ENCODE data around the gene ZNF48.
A peak's percentile ranks its signal among the peaks of the same experiment; 100 is the strongest.

The ZNF48 gene

GRCh38 chr16:30381291-30382041 lies 13.8 kb upstream of the ZNF48 start:
- H2BK5ac ChIP-seq (ENCODE audit: low read length), result no peak overlapping the region
- no CpG with 5 or more reads among the region's 13 CpGs for WGBS (ENCODE audit: extremely low coverage, insufficient coverage, low lambda C conversion rate)
- no peak overlapping the region for H2AK5ac ChIP-seq (ENCODE audit: low read length)

GRCh38 chr16:30382111-30382881 lies 12.9 kb upstream of the ZNF48 start, which contains the start of gene SEPTIN1:
Gene SEPTIN1 (minus strand): TSS chr16:30382561. CDS start chr16:30382542, 19 bp downstream.
- no peaks in the 10 kb centered on the region for H3K36me3 ChIP-seq (ENCODE audit: control insufficient read depth, insufficient read depth, low read length)
- no peak within 1 kb of the TSS for H3K27ac ChIP-seq (ENCODE audit: low read depth, low read length)
- no peak within 1 kb of the TSS for H2BK15ac ChIP-seq (replicated peaks; ENCODE audit: low read depth)
- H2BK5ac ChIP-seq (ENCODE audit: low read length), result no peak within 1 kb of the TSS
- H3K56ac ChIP-seq (ENCODE audit: low read length), result peak within 1 kb of the TSS; percentile 25
- no peak within 1 kb of the TSS for H3K18ac ChIP-seq (ENCODE audit: low read length)
- no peak within 1 kb of the TSS for H4K5ac ChIP-seq (ENCODE audit: low read length)
- H4K8ac ChIP-seq (ENCODE audit: low read depth, low read length), result no peak within 1 kb of the TSS
- H3K4me1 ChIP-seq (ENCODE audit: control insufficient read depth, low read depth, low read length), result peaks cover 1% of the 10 kb centered on the region
- DNase-seq, result no peak
- no peak within 1 kb of the TSS for H3K23ac ChIP-seq (ENCODE audit: low read length)
- H3K79me2 ChIP-seq (ENCODE audit: control insufficient read depth, insufficient read depth, low read length), result no peaks in the 10 kb centered on the region
- no peak within 1 kb of the TSS for H3K4me2 ChIP-seq (ENCODE audit: low read length)
- no peaks in the 10 kb centered on the region for H3K79me1 ChIP-seq (ENCODE audit: low read length)
- no peaks in the 10 kb centered on the region for H3K27me3 ChIP-seq (ENCODE audit: insufficient read depth, low read length, poor library complexity)
- H3K4ac ChIP-seq (ENCODE audit: low read depth, low read length), result no peak within 1 kb of the TSS
- no CpG with 5 or more reads among the region's 12 CpGs for WGBS (ENCODE audit: extremely low coverage, insufficient coverage, low lambda C conversion rate)
- no peak within 1 kb of the TSS for H3K9ac ChIP-seq (ENCODE audit: low read length)
- no peak within 1 kb of the TSS for H2BK120ac ChIP-seq (ENCODE audit: low read depth, low read length)
- H3K4me3 ChIP-seq (ENCODE audit: low read length), result no peak within 1 kb of the TSS
- H2AK5ac ChIP-seq (ENCODE audit: low read length), result no peak within 1 kb of the TSS

More at GRCh38 chr16:30381291-30382041, 13.8 kb upstream of the ZNF48 start:
- Histone ChIP-seq H3K4me1 (ENCODE audit: control insufficient read depth, low read depth, low read length) (peaks cover 3% of the 10 kb centered on the region), H4K5ac (ENCODE audit: low read length) (no peak overlapping the region), H3K9ac (ENCODE audit: low read length) (no peak overlapping the region), H3K27ac (ENCODE audit: low read depth, low read length) (no peak overlapping the region), H2BK120ac (ENCODE audit: low read depth, low read length) (no peak overlapping the region), H3K56ac (ENCODE audit: low read length) (peak overlapping the region; percentile 25), H3K23ac (ENCODE audit: low read length) (no peak overlapping the region), H4K8ac (ENCODE audit: low read depth, low read length) (no peak overlapping the region), H3K79me2 (ENCODE audit: control insufficient read depth, insufficient read depth, low read length) (no peaks in the 10 kb centered on the region), H2BK15ac (replicated peaks; ENCODE audit: low read depth) (no peak overlapping the region), H3K4ac (ENCODE audit: low read depth, low read length) (no peak overlapping the region), H3K27me3 (ENCODE audit: insufficient read depth, low read length, poor library complexity) (no peaks in the 10 kb centered on the region), H3K4me3 (ENCODE audit: low read length) (no peak overlapping the region), H3K79me1 (ENCODE audit: low read length) (no peaks in the 10 kb centered on the region), H3K4me2 (ENCODE audit: low read length) (no peak overlapping the region), H3K36me3 (ENCODE audit: control insufficient read depth, insufficient read depth, low read length) (no peaks in the 10 kb centered on the region), H3K18ac (ENCODE audit: low read length) (no peak overlapping the region)
- DNase-seq, result no peak

GRCh38 chr16:30383521-30383920 lies 11.7 kb upstream of the ZNF48 start:
- no peak overlapping the region for H2BK120ac ChIP-seq (ENCODE audit: low read depth, low read length)
- no peak for DNase-seq
- no peaks in the 10 kb centered on the region for H3K79me2 ChIP-seq (ENCODE audit: control insufficient read depth, insufficient read depth, low read length)
- no peak overlapping the region for H4K8ac ChIP-seq (ENCODE audit: low read depth, low read length)
- no peak overlapping the region for H3K23ac ChIP-seq (ENCODE audit: low read length)
- H3K4me2 ChIP-seq (ENCODE audit: low read length), result no peak overlapping the region
- no peaks in the 10 kb centered on the region for H3K79me1 ChIP-seq (ENCODE audit: low read length)
- no peak overlapping the region for H3K18ac ChIP-seq (ENCODE audit: low read length)
- no peak overlapping the region for H3K4ac ChIP-seq (ENCODE audit: low read depth, low read length)
- no peak overlapping the region for H3K4me3 ChIP-seq (ENCODE audit: low read length)
- H3K27me3 ChIP-seq (ENCODE audit: insufficient read depth, low read length, poor library complexity), result no peaks in the 10 kb centered on the region
- WGBS (ENCODE audit: extremely low coverage, insufficient coverage, low lambda C conversion rate), result no CpG with 5 or more reads among the region's 2 CpGs
- no peak overlapping the region for H2BK5ac ChIP-seq (ENCODE audit: low read length)
- H3K56ac ChIP-seq (ENCODE audit: low read length), result no peak overlapping the region
- H3K4me1 ChIP-seq (ENCODE audit: control insufficient read depth, low read depth, low read length), result no peaks in the 10 kb centered on the region
- H4K5ac ChIP-seq (ENCODE audit: low read length), result no peak overlapping the region
- no peak overlapping the region for H2BK15ac ChIP-seq (replicated peaks; ENCODE audit: low read depth)
- no peak overlapping the region for H3K9ac ChIP-seq (ENCODE audit: low read length)
- no peaks in the 10 kb centered on the region for H3K36me3 ChIP-seq (ENCODE audit: control insufficient read depth, insufficient read depth, low read length)
- no peak overlapping the region for H3K27ac ChIP-seq (ENCODE audit: low read depth, low read length)
- H2AK5ac ChIP-seq (ENCODE audit: low read length), result no peak overlapping the region

DNA sequence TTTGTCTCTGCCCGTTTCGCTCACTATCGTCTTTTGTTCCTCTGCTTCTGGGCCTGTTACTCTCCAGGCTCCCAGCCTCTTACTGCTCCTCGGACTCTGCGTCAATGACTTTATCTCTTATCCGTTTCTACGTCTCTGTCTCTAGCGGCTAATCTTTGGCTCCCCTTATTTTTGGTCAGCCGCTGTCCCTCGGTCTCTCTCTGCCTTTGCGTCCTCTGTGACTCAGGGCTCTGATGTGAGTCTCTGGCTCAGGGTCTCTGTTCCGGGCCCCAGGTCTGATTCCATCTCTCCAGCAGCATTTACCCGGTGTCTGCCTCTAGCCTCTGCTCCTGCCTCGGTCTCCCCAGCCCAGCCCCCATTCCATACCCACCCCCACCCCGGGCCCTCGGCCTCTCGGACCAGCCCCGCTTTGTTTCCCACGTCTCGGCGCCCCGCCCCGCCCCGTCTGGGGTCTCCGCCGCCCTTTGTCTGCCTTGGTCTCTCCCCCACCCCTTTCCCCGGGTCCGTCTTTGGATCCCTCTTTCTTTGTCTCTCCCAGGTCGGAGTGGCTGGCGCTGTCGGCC lies 547 bp upstream of the ZNF48 start:
- peak overlapping the region; percentile 84 for H3K4ac ChIP-seq (ENCODE audit: low read depth, low read length)
- peak overlapping the region; percentile 85 for H3K18ac ChIP-seq (ENCODE audit: low read length)
- WGBS (ENCODE audit: extremely low coverage, insufficient coverage, low lambda C conversion rate), result no CpG with 5 or more reads among the region's 31 CpGs
- H3K79me1 ChIP-seq (ENCODE audit: low read length), result peaks cover 7% of the 10 kb centered on the region
- H4K8ac ChIP-seq (ENCODE audit: low read depth, low read length), result peak overlapping the region; percentile 91
- H2BK15ac ChIP-seq (replicated peaks; ENCODE audit: low read depth), result no peak overlapping the region
- H3K9ac ChIP-seq (ENCODE audit: low read length), result peak overlapping the region; percentile 96
- peak overlapping the region; percentile 17 for H4K5ac ChIP-seq (ENCODE audit: low read length)
- H3K27ac ChIP-seq (ENCODE audit: low read depth, low read length), result peak overlapping the region; percentile 98
- H3K23ac ChIP-seq (ENCODE audit: low read length), result peak overlapping the region; percentile 32
- no peaks in the 10 kb centered on the region for H3K36me3 ChIP-seq (ENCODE audit: control insufficient read depth, insufficient read depth, low read length)
- peak overlapping the region; percentile 87 for H3K4me2 ChIP-seq (ENCODE audit: low read length)
- no peaks in the 10 kb centered on the region for H3K27me3 ChIP-seq (ENCODE audit: insufficient read depth, low read length, poor library complexity)
- H2AK5ac ChIP-seq (ENCODE audit: low read length), result peak overlapping the region; percentile 62
- H2BK5ac ChIP-seq (ENCODE audit: low read length), result peak overlapping the region; percentile 87
- H3K79me2 ChIP-seq (ENCODE audit: control insufficient read depth, insufficient read depth, low read length), result peaks cover 20% of the 10 kb centered on the region
- H3K4me1 ChIP-seq (ENCODE audit: control insufficient read depth, low read depth, low read length), result no peaks in the 10 kb centered on the region
- peak overlapping the region; percentile 96 for H3K56ac ChIP-seq (ENCODE audit: low read length)
- peak; percentile 71 for DNase-seq
- H2BK120ac ChIP-seq (ENCODE audit: low read depth, low read length), result peak overlapping the region; percentile 40
- H3K4me3 ChIP-seq (ENCODE audit: low read length), result peak overlapping the region; percentile 81

DNA sequence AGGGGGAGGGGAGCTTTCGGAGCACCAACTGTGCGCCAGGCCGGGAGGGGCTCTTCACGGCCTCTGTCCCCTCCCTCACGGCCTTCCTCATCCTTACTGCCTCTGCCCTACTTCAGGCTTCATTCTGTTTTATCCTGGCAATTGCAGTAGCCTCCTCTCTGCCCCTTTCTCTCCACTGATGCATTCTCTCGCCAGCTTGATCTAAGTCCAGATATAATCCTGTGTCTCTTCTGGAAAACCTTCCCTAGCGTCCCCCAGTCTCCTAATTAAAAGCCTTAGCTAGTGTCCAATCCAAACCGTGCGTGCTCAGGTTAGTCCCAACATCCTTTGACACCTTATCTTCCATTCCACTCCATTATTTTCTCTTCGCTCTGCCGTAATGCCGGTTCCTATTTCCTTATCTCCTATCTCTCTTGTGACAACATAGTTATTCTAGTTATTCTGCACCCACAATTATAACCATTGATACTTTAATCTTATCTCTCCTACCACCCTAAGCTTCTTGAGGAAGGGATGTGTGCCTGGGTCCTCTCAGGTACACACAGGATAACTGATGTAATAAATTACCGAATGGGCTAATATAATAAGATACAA lies 869 bp downstream of the ZNF48 start:
- H3K56ac ChIP-seq (ENCODE audit: low read length), result peak overlapping the region; percentile 96
- no peak overlapping the region for H2AK5ac ChIP-seq (ENCODE audit: low read length)
- no CpG with 5 or more reads among the region's 13 CpGs for WGBS (ENCODE audit: extremely low coverage, insufficient coverage, low lambda C conversion rate)
- peak overlapping the region; percentile 85 for H3K18ac ChIP-seq (ENCODE audit: low read length)
- no peak overlapping the region for H2BK15ac ChIP-seq (replicated peaks; ENCODE audit: low read depth)
- no peak overlapping the region for H2BK120ac ChIP-seq (ENCODE audit: low read depth, low read length)
- no peaks in the 10 kb centered on the region for H3K27me3 ChIP-seq (ENCODE audit: insufficient read depth, low read length, poor library complexity)
- H3K4me2 ChIP-seq (ENCODE audit: low read length), result peak overlapping the region; percentile 60
- no peak overlapping the region for H2BK5ac ChIP-seq (ENCODE audit: low read length)
- H3K4ac ChIP-seq (ENCODE audit: low read depth, low read length), result peak overlapping the region; percentile 84
- H3K23ac ChIP-seq (ENCODE audit: low read length), result no peak overlapping the region
- H3K27ac ChIP-seq (ENCODE audit: low read depth, low read length), result peak overlapping the region; percentile 98
- no peak overlapping the region for H4K8ac ChIP-seq (ENCODE audit: low read depth, low read length)
- H3K9ac ChIP-seq (ENCODE audit: low read length), result peak overlapping the region; percentile 96
- no peaks in the 10 kb centered on the region for H3K4me1 ChIP-seq (ENCODE audit: control insufficient read depth, low read depth, low read length)
- no peak for DNase-seq
- peaks cover 20% of the 10 kb centered on the region for H3K79me2 ChIP-seq (ENCODE audit: control insufficient read depth, insufficient read depth, low read length)
- H3K36me3 ChIP-seq (ENCODE audit: control insufficient read depth, insufficient read depth, low read length), result no peaks in the 10 kb centered on the region
- no peak overlapping the region for H4K5ac ChIP-seq (ENCODE audit: low read length)
- peak overlapping the region; percentile 81 for H3K4me3 ChIP-seq (ENCODE audit: low read length)
- H3K79me1 ChIP-seq (ENCODE audit: low read length), result peaks cover 7% of the 10 kb centered on the region
